Loucy (cell line): ENCODE measurements around the gene ATP2A2.
"Not testable (repeated sequence)": the region's sequence is repeated elsewhere in the genome, so short reads cannot be mapped to it uniquely, and the experiment has no call there.

Experiments
- H2AFZ ChIP-seq: fragments of 200-600 bp; sonication (generic); 2 replicates; pipeline ENCODE4 v1.6.0; 2016; ENCODE audit warnings: antibody characterized with exemption, mild to moderate bottlenecking, low read length, moderate library complexity
- H3F3A ChIP-seq: fragments of 200-600 bp; 2 replicates; pipeline ENCODE4 v1.6.0; 2016; ENCODE audit warnings: antibody characterized with exemption, low read depth, mild to moderate bottlenecking
- H3K27me3 ChIP-seq: fragments of 200-600 bp; sonication (generic); 2 replicates; pipeline ENCODE4 v1.6.1; 2014; ENCODE audit warnings: low read length, mild to moderate bottlenecking; ENCODE audit not compliant: insufficient read depth, poor library complexity, severe bottlenecking
- H3K36me3 ChIP-seq: fragments of 200-600 bp; sonication (generic); 2 replicates; pipeline ENCODE4 v1.6.1; 2016; ENCODE audit warnings: low read length; ENCODE audit not compliant: insufficient read depth
- H3K4me1 ChIP-seq: fragments of 200-600 bp; sonication (generic); 2 replicates; pipeline ENCODE4 v1.5.1; 2014; ENCODE audit warnings: low read length, mild to moderate bottlenecking; ENCODE audit not compliant: insufficient read depth, poor library complexity, severe bottlenecking
- H3K4me2 ChIP-seq: fragments of 200-600 bp; sonication (generic); 2 replicates; pipeline ENCODE4 v1.6.0; 2014; ENCODE audit warnings: antibody characterized with exemption, low read length, low read depth, mild to moderate bottlenecking; ENCODE audit not compliant: poor library complexity, severe bottlenecking
- H3K4me3 ChIP-seq: fragments of 200-600 bp; sonication (generic); 2 replicates; pipeline ENCODE4 v1.5.1; 2014; ENCODE audit warnings: low read length, mild to moderate bottlenecking, mixed read lengths; ENCODE audit not compliant: poor library complexity, severe bottlenecking
- H3K79me2 ChIP-seq: fragments of 200-600 bp; sonication (generic); 2 replicates; pipeline ENCODE4 v1.6.1; 2014; ENCODE audit warnings: low read length; ENCODE audit not compliant: insufficient read depth
- H3K9ac ChIP-seq: fragments of 200-600 bp; sonication (generic); 2 replicates; pipeline ENCODE4 v1.6.0; 2014; ENCODE audit warnings: mild to moderate bottlenecking, low read depth, low read length, moderate library complexity; ENCODE audit not compliant: poor library complexity, severe bottlenecking
- H3K9me2 ChIP-seq: fragments of 200-600 bp; sonication (generic); replicated peaks from 2 replicates; pipeline ENCODE4 v1.6.1; 2016; ENCODE audit warnings: low read depth, low read length, mixed read lengths
- H3K9me3 ChIP-seq: fragments of 200-600 bp; sonication (generic); 2 replicates; pipeline ENCODE4 v1.6.1; 2014; ENCODE audit warnings: mild to moderate bottlenecking, antibody characterized with exemption, low read length, low read depth; ENCODE audit not compliant: insufficient read depth
- H4K20me1 ChIP-seq: fragments of 200-600 bp; sonication (generic); 2 replicates; pipeline ENCODE4 v1.6.0; 2014; ENCODE audit warnings: antibody characterized with exemption, low read length, mild to moderate bottlenecking; ENCODE audit not compliant: insufficient read depth, poor library complexity, severe bottlenecking
- EZH2phosphoT487 ChIP-seq: fragments of 200-600 bp; IDR thresholded peaks from 2 replicates; pipeline ENCODE4 v1.6.1; 2018; ENCODE audit warnings: antibody characterized with exemption, mild to moderate bottlenecking, moderate library complexity, borderline replicate concordance
- TF ChIP-seq, protein P1 (sequence below): fragments of 200-600 bp; sonication (generic); conservative IDR thresholded peaks from 2 replicates; pipeline ENCODE4 v1.5.1; 2014; ENCODE audit warnings: mild to moderate bottlenecking, antibody characterized with exemption, low read length

The ATP2A2 gene

DNA sequence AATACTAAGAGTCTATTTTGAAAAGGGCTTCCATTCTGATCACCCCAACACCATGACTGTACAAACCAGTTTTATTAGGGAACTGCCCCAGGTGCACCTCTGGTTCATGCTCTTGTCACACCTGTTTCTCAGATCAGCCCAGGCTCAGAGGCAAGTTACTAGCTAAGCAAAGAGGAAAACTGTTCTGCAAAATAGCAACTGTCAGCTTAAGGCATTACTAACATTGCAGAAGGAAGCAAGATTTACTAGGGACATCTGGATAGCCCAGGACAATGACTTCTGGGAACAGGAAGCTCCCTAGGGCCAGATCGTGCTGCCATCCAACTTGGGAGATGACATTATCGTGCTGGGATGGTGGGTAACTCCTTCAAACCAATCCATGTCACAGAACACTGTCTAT lies 92.4 kb downstream of the ATP2A2 start:
- Histone ChIP-seq H3K9ac (no peak overlapping the region), H3K4me1 (no peaks in the 10 kb centered on the region), H4K20me1 (no peaks in the 10 kb centered on the region), H3K27me3 (no peaks in the 10 kb centered on the region), H2AFZ (no peak overlapping the region), H3K9me3 (no peaks in the 10 kb centered on the region), H3K4me2 (no peak overlapping the region), H3K9me2 (no peaks in the 10 kb centered on the region), H3F3A (no peaks in the 10 kb centered on the region), H3K36me3 (peaks cover 73% of the 10 kb centered on the region; the same call in 1 of the 2 replicates), H3K4me3 (no peak overlapping the region), H3K79me2 (no peaks in the 10 kb centered on the region)
- no peak for TF ChIP-seq EZH2phosphoT487
- TF ChIP-seq, protein P1, sequence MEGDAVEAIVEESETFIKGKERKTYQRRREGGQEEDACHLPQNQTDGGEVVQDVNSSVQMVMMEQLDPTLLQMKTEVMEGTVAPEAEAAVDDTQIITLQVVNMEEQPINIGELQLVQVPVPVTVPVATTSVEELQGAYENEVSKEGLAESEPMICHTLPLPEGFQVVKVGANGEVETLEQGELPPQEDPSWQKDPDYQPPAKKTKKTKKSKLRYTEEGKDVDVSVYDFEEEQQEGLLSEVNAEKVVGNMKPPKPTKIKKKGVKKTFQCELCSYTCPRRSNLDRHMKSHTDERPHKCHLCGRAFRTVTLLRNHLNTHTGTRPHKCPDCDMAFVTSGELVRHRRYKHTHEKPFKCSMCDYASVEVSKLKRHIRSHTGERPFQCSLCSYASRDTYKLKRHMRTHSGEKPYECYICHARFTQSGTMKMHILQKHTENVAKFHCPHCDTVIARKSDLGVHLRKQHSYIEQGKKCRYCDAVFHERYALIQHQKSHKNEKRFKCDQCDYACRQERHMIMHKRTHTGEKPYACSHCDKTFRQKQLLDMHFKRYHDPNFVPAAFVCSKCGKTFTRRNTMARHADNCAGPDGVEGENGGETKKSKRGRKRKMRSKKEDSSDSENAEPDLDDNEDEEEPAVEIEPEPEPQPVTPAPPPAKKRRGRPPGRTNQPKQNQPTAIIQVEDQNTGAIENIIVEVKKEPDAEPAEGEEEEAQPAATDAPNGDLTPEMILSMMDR = no peak

DNA sequence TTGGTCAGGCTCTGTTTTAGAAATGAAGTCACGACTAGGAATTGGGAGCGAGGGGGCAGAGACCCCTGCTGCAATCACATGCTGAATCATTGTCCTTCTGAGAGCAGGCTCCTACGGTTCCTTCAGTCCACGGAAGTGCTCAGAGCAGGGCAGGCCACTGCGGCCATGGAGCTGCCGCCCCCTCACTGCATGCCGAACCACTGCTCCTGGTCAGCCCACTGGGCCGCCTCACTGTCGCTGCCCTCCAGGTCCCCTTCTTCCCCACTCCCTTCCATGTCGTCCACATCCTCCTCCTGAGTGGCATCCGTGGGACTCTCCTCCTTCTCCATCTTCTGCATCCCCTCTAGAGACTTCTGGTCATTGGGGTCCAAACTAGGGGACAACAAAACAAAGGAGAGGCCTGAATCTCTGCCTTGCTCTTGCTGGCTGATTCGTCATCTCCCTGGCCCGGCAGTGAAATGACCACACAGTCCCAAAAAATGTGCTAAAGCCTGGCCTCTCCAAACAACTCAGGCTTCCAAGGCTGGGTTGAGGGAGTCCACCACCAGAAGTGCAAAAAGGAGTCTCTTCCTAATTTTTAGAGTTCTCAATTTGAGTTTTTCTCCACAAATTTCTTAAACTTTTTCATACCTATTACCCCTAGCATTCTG lies 93.0 kb downstream of the ATP2A2 start:
- no peak overlapping the region for H3K9ac ChIP-seq
- no peaks in the 10 kb centered on the region for H3K27me3 ChIP-seq
- no peaks in the 10 kb centered on the region for H4K20me1 ChIP-seq
- no peaks in the 10 kb centered on the region for H3K9me2 ChIP-seq
- TF ChIP-seq, protein P1 = no peak
- TF ChIP-seq EZH2phosphoT487 = no peak
- H3K9me3 ChIP-seq = no peaks in the 10 kb centered on the region
- no peaks in the 10 kb centered on the region for H3K4me1 ChIP-seq
- H3K4me2 ChIP-seq = no peak overlapping the region
- no peak overlapping the region for H2AFZ ChIP-seq
- H3F3A ChIP-seq = no peaks in the 10 kb centered on the region
- no peak overlapping the region for H3K4me3 ChIP-seq
- no peaks in the 10 kb centered on the region for H3K79me2 ChIP-seq
- H3K36me3 ChIP-seq = peaks cover 80% of the 10 kb centered on the region; the same call in 1 of the 2 replicates

DNA sequence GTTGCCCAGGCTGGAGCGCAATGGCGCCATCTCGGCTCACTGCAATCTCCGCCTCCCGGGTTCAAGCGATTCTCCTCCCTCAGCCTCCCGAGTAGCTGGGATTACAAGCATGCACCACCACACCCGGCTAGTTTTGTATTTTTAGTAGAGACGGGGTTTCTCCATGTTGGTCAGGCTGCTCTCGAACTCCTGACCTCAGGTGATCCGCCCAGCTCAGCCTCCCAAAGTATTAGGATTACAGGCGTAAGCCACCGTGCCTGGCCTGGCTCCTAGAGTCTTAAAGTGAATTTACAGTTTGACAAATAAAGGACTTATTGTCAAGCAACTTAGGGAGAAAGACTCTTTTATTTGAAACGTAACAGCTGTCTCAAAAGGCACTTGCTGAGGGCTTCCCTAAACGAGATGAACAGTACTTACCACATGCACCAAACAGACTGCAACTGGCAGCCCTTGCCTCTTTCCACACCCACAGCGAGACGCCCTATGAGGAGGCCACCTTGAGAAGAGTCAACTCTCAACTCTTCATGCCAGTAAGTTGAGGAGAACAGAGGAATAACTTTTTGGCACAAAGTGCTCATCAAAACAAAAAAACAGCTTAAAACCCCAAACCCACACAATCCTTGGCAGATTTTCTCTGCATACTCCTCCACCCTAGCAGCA lies 97.2 kb downstream of the ATP2A2 start:
- not testable (repeated sequence) for H3K4me3 ChIP-seq, H3K79me2 ChIP-seq, H2AFZ ChIP-seq, H3K9me3 ChIP-seq, H3K9me2 ChIP-seq, H3K4me2 ChIP-seq, H3K4me1 ChIP-seq, H3F3A ChIP-seq, H3K9ac ChIP-seq, H3K27me3 ChIP-seq, H4K20me1 ChIP-seq
- H3K36me3 ChIP-seq = peaks cover 81% of the 10 kb centered on the region; the same call in 1 of the 2 replicates
